ENCODE results near the gene HSF4.
A peak's percentile ranks its signal among the peaks of the same experiment; 100 is the strongest.

The HSF4 gene

GRCh38 chr16:67166598-67167168 is 2.1 kb downstream of the HSF4 start:
- no peak for DNase-seq (ENCODE audit: low spot score)

- no peak for DNase-seq (ENCODE audit: low spot score)
Measured at GRCh38 chr16:67167588-67167987, 3.0 kb downstream of the HSF4 start.

GRCh38 chr16:67169011-67169451 is 4.5 kb downstream of the HSF4 start:
- DNase-seq (ENCODE audit: low spot score), result no peak

- no peak for DNase-seq (ENCODE audit: low spot score)
Measured at GRCh38 chr16:67169642-67170167, 5.2 kb downstream of the HSF4 start.

GRCh38 chr16:67170168-67170948 is 5.8 kb downstream of the HSF4 start, which contains the start of gene NOL3:
TSS of gene NOL3 (plus strand) at chr16:67170538.
- DNase-seq (ENCODE audit: low spot score), result peak; percentile 61

GRCh38 chr16:67170949-67171649 is 6.6 kb downstream of the HSF4 start:
- DNase-seq (ENCODE audit: low spot score), result no peak

DNA sequence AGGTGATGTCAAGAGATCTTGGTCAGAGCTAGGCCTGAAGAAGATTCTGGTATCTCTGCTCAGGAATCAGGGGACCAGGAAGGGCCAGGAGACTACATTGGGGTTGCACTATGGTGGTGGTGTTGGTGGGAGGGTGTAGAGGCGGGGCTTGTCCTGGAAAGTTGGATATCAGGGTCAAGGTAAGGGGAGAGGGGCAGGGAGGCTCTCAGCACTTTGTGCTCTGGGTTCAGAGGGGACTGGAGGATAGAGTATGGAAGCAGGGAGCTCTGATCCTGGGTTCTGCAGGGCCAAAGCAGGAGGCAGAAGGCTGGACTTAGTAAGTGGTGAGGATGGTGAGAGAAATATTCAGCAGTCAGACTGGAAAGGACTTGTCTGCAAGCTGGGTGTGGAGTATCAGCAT is 8.8 kb downstream of the HSF4 start:
- peak; percentile 25 for DNase-seq (ENCODE audit: low spot score)

DNA sequence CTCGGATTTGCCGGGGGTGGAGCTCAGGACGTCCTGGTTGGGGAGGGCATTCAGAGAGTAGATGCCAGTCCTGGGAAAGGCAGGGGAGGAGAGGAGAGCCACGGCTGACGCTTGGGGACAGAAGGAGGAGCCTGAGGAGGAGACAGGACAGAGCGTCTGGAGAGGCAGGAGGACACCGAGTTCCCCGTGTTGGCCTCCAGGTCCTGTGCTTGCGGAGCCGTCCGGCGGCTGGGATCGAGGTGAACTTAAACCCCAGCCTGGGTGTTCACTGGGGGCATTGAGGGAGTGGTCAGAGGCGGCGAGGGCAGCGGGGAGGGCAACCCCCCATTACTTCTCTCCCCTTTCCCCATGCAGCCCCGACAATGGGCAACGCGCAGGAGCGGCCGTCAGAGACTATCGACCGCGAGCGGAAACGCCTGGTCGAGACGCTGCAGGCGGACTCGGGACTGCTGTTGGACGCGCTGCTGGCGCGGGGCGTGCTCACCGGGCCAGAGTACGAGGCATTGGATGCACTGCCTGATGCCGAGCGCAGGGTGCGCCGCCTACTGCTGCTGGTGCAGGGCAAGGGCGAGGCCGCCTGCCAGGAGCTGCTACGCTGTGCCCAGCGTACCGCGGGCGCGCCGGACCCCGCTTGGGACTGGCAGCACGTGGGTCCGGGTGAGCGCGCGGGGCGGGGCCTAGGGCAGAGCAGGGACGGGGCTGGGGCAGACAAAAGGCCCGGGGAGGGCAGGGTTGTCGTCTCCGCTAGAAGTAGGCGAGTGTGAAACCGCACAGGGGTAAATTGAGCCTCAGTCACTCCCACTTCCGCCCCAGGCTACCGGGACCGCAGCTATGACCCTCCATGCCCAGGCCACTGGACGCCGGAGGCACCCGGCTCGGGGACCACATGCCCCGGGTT is 9.5 kb downstream of the HSF4 start:
- DNase-seq (ENCODE audit: low spot score), result peak; percentile 91

- DNase-seq (ENCODE audit: low spot score), result peak; percentile 43
Measured at GRCh38 chr16:67174706-67175231, 10.2 kb downstream of the HSF4 start.

GRCh38 chr16:67176662-67177061 is 12.1 kb downstream of the HSF4 start:
- no peak for DNase-seq (ENCODE audit: low spot score)

GRCh38 chr16:67177743-67178699 is 13.5 kb downstream of the HSF4 start:
- DNase-seq (ENCODE audit: low spot score), result peak; percentile 94

- DNase-seq (ENCODE audit: low spot score), result no peak
Measured at GRCh38 chr16:67179421-67180080, 15.0 kb downstream of the HSF4 start.

GRCh38 chr16:67180166-67180565 is 15.6 kb downstream of the HSF4 start:
- no peak for DNase-seq (ENCODE audit: low spot score)

- DNase-seq (ENCODE audit: low spot score), result no peak
Measured at GRCh38 chr16:67181346-67181745, 16.8 kb downstream of the HSF4 start.

- no peak for DNase-seq (ENCODE audit: low spot score)
Measured at GRCh38 chr16:67182288-67182687, 17.7 kb downstream of the HSF4 start.

DNA sequence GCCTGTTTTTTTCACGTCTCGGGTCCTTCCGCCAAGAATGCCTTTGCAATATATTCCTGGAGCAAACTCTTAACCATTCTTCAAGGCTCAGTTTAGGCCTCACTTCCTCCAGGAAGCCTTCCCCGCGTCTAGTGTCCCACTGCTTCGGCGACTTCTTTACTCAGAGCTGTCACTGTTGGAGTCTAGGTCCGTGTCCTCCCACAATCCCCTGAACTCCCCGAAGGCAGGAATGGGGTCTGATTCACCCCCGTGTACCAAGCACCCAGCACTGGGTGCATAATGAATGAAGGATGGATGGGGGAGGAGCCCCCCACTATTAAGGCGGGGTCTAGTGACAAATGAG is 18.7 kb downstream of the HSF4 start:
- no peak for DNase-seq (ENCODE audit: low spot score)

GRCh38 chr16:67183627-67184452 is 19.3 kb downstream of the HSF4 start, which contains the start of gene MATCAP1:
TSS of gene MATCAP1 (minus strand) at chr16:67183963. CDS start at chr16:67180610, 3,353 bp downstream.
- DNase-seq (ENCODE audit: low spot score), result peak; percentile 99

DNA sequence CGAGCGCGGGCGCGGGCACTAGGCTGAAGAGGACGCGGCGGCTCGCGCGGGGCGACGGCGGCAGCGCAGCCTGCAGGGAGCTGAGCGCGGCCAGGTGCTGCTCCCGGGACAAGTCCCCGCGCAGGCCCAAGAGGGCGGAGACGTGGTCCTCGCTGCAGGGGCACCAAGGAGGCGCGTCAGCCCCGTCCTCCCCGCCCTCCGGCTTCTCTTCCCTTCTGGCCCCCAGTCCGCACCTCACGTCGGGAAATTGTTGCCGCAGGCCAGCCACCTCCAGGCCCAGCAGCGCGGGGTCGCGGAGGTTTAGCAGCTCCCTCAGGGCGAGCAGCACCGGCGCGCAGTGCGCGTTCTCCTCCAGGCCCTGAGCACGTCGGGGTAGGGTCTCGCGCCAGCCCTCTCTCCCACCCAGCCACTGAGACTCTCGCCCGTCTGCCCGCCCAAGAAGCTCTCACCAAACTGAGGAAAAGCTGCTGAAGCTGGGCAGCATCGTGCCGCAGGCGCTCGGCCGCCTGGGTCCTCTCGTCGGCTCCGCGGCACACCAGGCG is 20.0 kb downstream of the HSF4 start:
- DNase-seq (ENCODE audit: low spot score), result no peak
